HCT116 (cell line): ENCODE measurements around the gene CTNNB1. TPM values are rescaled to one million over a fixed set of nuclear protein-coding genes. Genes with fewer than 3 reads are reported as not detected.

ENCODE experiments used
- ATAC-seq: fragments of 200-7000 bp; cut with Tn5 transposase; 2 replicates; pipeline ENCODE4 v1.9.1; 2020; ENCODE audit warnings: mild to moderate bottlenecking, moderate library complexity
- BruUV-seq: library from RNA; stranded (reverse); fragments of 400-500 nt; replicated peaks from 2 replicates; lab custom pipeline; 2021; lab: Mats Ljungman, UMichigan
- CTCF ChIA-PET: fragments of 300-600 bp; sonication (Branson Sonifier 250); formaldehyde crosslinking; loops from one replicate; lab custom pipeline; 2021; ENCODE audit warnings: antibody characterized with exemption; lab: Charles Lee
- POLR2A ChIA-PET: fragments of 300-600, 350-600 bp; sonication (Branson Sonifier 250); formaldehyde crosslinking; loops from one replicate; lab custom pipeline; 2021; ENCODE audit warnings: antibody characterized with exemption; lab: Charles Lee
- RAD21 ChIA-PET, 2 experiments: fragments of 300-600 bp; sonication (Branson Sonifier 250); formaldehyde crosslinking; loops; one replicate each; lab custom pipeline; 2023; ENCODE audit warnings: low total read pairs in 2 of 2; ENCODE audit not compliant: uncharacterized antibody in 2 of 2, unreplicated experiment in 2 of 2, low non-redundant PET in 1 of 2; lab: Charles Lee
- DNase-seq: peaks from one replicate; pipeline ENCODE4 v3.0.0-alpha.2; 2010; ENCODE audit warnings: low read depth, low spot score
- H2AFZ ChIP-seq: fragments of 200-600 bp; shearing (Covaris generic), sonication (generic); 2 replicates; pipeline ENCODE4 v1.6.1; 2017; ENCODE audit warnings: low read depth, mixed run types, mixed read lengths, antibody characterized with exemption, low read length; ENCODE audit not compliant: poor library complexity, severe bottlenecking
- H3K27ac ChIP-seq: 2 replicates; pipeline ENCODE4 v1.5.1; 2012; ENCODE audit warnings: low read depth, low read length
- H3K27me3 ChIP-seq: fragments of 200-600 bp; sonication (generic); 2 replicates; pipeline ENCODE4 v1.6.1; 2016; ENCODE audit warnings: mixed run types, low read length, mixed read lengths; ENCODE audit not compliant: insufficient read depth
- H3K36me3 ChIP-seq, 2 experiments: fragments of 200-500 bp in 1 of 2; fragments of 200-600 bp in 1 of 2; sonication (Bioruptor generic) in 1 of 2; sonication (generic) in 1 of 2; 2 replicates each; pipeline versions ENCODE4 v1.5.1 to v1.6.1; 2014 to 2016; ENCODE audit warnings: low read length in 2 of 2, inconsistent platforms in 1 of 2, mixed read lengths in 1 of 2, mixed run types in 1 of 2; ENCODE audit not compliant: insufficient read depth in 2 of 2, control insufficient read depth in 1 of 2
- H3K4me1 ChIP-seq, 2 experiments: fragments of 200-600 bp in 1 of 2; sonication (generic) in 1 of 2; 2 replicates each; pipeline versions ENCODE4 v1.5.1 to v1.6.1; 2012 to 2017; ENCODE audit warnings: low read length in 2 of 2, inconsistent platforms in 1 of 2, mild to moderate bottlenecking in 1 of 2, mixed read lengths in 1 of 2, mixed run types in 1 of 2, moderate library complexity in 1 of 2; ENCODE audit not compliant: insufficient read depth in 2 of 2, control insufficient read depth in 1 of 2
- H3K4me2 ChIP-seq: fragments of 200-600 bp; sonication (generic); 2 replicates; pipeline ENCODE4 v1.6.1; 2017; ENCODE audit warnings: mixed run types, low read length, mixed read lengths
- H3K4me3 ChIP-seq, 2 experiments: fragments of 200-600 bp in 1 of 2; sonication (generic) in 1 of 2; replicated peaks in 1 of 2; 2 replicates each; pipeline ENCODE4 v1.5.1; 2011 to 2016; ENCODE audit warnings: low read length in 2 of 2, control low read depth in 1 of 2, low read depth in 1 of 2, mild to moderate bottlenecking in 1 of 2, mixed read lengths in 1 of 2, mixed run types in 1 of 2
- H3K79me2 ChIP-seq: fragments of 200-600 bp; sonication (generic); 2 replicates; pipeline ENCODE4 v1.6.1; 2017; ENCODE audit warnings: mild to moderate bottlenecking, mixed run types, low read length, moderate library complexity, mixed read lengths; ENCODE audit not compliant: insufficient read depth
- H3K9ac ChIP-seq: fragments of 200-600 bp; sonication (generic); 2 replicates; pipeline ENCODE4 v1.6.1; 2016; ENCODE audit warnings: low read length, mixed read lengths
- H3K9me2 ChIP-seq: fragments of 200-600 bp; sonication (generic), shearing (Covaris generic); 2 replicates; pipeline ENCODE4 v1.6.1; 2017; ENCODE audit warnings: mixed run types, mild to moderate bottlenecking, moderate library complexity; ENCODE audit not compliant: insufficient read depth
- H3K9me3 ChIP-seq, 2 experiments: fragments of 200-500 bp in 1 of 2; fragments of 200-600 bp in 1 of 2; sonication (Bioruptor generic) in 1 of 2; sonication (generic) in 1 of 2; 2 replicates each; pipeline ENCODE4 v1.6.1; 2014 to 2017; ENCODE audit warnings: low read length in 2 of 2, mixed read lengths in 2 of 2, inconsistent platforms in 1 of 2, low read depth in 1 of 2, mild to moderate bottlenecking in 1 of 2, mixed run types in 1 of 2, moderate library complexity in 1 of 2; ENCODE audit not compliant: control insufficient read depth in 1 of 2, insufficient read depth in 1 of 2
- H4K20me1 ChIP-seq: fragments of 200-600 bp; sonication (generic), shearing (Covaris generic); 2 replicates; pipeline ENCODE4 v1.6.1; 2017; ENCODE audit warnings: mixed run types, mild to moderate bottlenecking, moderate library complexity; ENCODE audit not compliant: insufficient read depth
- CBX3 ChIP-seq: IDR thresholded peaks from 2 replicates; pipeline ENCODE4 v1.6.1; 2012; ENCODE audit warnings: low read depth
- CEBPB ChIP-seq: IDR thresholded peaks from 2 replicates; pipeline ENCODE4 v1.6.1; 2012; ENCODE audit warnings: low read depth
- EGR1 ChIP-seq: IDR thresholded peaks from 2 replicates; pipeline ENCODE4 v1.6.1; 2012; ENCODE audit warnings: low read depth
- EZH2 ChIP-seq: fragments of 200-600 bp; sonication (generic); IDR thresholded peaks from 2 replicates; pipeline ENCODE4 v1.6.1; 2017; ENCODE audit warnings: antibody characterized with exemption, mixed run types
- EZH2phosphoT487 ChIP-seq: fragments of 200-600 bp; IDR thresholded peaks from 2 replicates; pipeline ENCODE4 v1.6.1; 2018; ENCODE audit warnings: antibody characterized with exemption, borderline replicate concordance
- FOSL1 ChIP-seq: IDR thresholded peaks from 2 replicates; pipeline ENCODE4 v1.6.1; 2012; ENCODE audit warnings: low read depth
- JUND ChIP-seq: IDR thresholded peaks from 2 replicates; pipeline ENCODE4 v1.6.1; 2012
- MAX ChIP-seq: IDR thresholded peaks from 2 replicates; pipeline ENCODE4 v1.6.1; 2012
- POLR2A ChIP-seq: IDR thresholded peaks from 2 replicates; pipeline ENCODE4 v1.7.0; 2011; ENCODE audit warnings: borderline replicate concordance; ENCODE audit not compliant: insufficient read depth, insufficient read length; ENCODE audit errors: extremely low read depth
- RAD21 ChIP-seq: IDR thresholded peaks from 2 replicates; pipeline ENCODE4 v1.6.1; 2012; ENCODE audit warnings: low read depth, mild to moderate bottlenecking
- REST ChIP-seq: IDR thresholded peaks from 2 replicates; pipeline ENCODE4 v1.6.1; 2012; ENCODE audit warnings: low read depth
- SIN3A ChIP-seq: IDR thresholded peaks from 2 replicates; pipeline ENCODE4 v1.6.1; 2012; ENCODE audit warnings: low read depth
- SP1 ChIP-seq: IDR thresholded peaks from 2 replicates; pipeline ENCODE4 v1.6.1; 2012; ENCODE audit warnings: low read depth
- SRF ChIP-seq: IDR thresholded peaks from 2 replicates; pipeline ENCODE4 v1.6.1; 2012; ENCODE audit warnings: low read depth
- TCF7L2 ChIP-seq: IDR thresholded peaks from 2 replicates; pipeline ENCODE4 v1.7.0; 2011; ENCODE audit warnings: borderline replicate concordance, inconsistent platforms; ENCODE audit not compliant: insufficient read depth, insufficient read length; ENCODE audit errors: extremely low read depth
- YY1 ChIP-seq: IDR thresholded peaks from 2 replicates; pipeline ENCODE4 v1.6.1; 2011; ENCODE audit warnings: low read length, low read depth, moderate library complexity, mild to moderate bottlenecking; ENCODE audit not compliant: insufficient replicate concordance; ENCODE audit errors: extremely low read depth
- ZBTB33 ChIP-seq: IDR thresholded peaks from 2 replicates; pipeline ENCODE4 v1.6.1; 2011; ENCODE audit warnings: mild to moderate bottlenecking, low read length, moderate library complexity; ENCODE audit not compliant: insufficient replicate concordance; ENCODE audit errors: extremely low read depth
- ZNF274 ChIP-seq: fragments of 200-500 bp; sonication (Bioruptor generic); IDR thresholded peaks from 2 replicates; pipeline ENCODE4 v1.6.1; 2014; ENCODE audit warnings: mild to moderate bottlenecking, low read depth, low read length, inconsistent platforms
- intact Hi-C: fragments of 100-400 bp; cut with micrococcal nuclease; formaldehyde crosslinking; loops from 2 replicates; pipeline ENCODE4 v1.10.0; 2022
- total RNA-seq: library from RNA; stranded (reverse); gene quantifications from one replicate; pipeline ENCODE4 v1.2.1, GENCODE V29; 2021; ENCODE audit not compliant: unreplicated experiment

Gene CTNNB1
- total RNA-seq, 1 experiment from 2014 or later: 265 TPM

- BruUV-seq: no TSS peak
- Histone ChIP-seq H3K79me2 (peaks cover 99% of the 10 kb centered on the region), H3K9me3 (no peaks in the 10 kb centered on the region), H3K4me2 (no peak overlapping the region), H3K4me3 (no peak overlapping the region), H4K20me1 (peaks cover 40% of the 10 kb centered on the region), H3K36me3 (peaks cover 0 to 5% of the 10 kb centered on the region in 2 experiments; a peak in 2 of 4 replicates), H3K9ac (no peak overlapping the region), H3K27ac (no peak overlapping the region), H3K4me1 (no peaks in the 10 kb centered on the region), H3K27me3 (no peaks in the 10 kb centered on the region), H2AFZ (no peak overlapping the region), H3K9me2 (no peaks in the 10 kb centered on the region)
- CTCF ChIA-PET: interaction anchor here (0.6 kb wide), 1 partner anchor 20 kb away, joined by 5 read pairs; the partner anchor contains the start of gene CTNNB1
- ATAC-seq: no peak
- no peak for DNase-seq
- POLR2A ChIA-PET: interaction anchor here (0.9 kb wide), 1 partner anchor 20 kb away, joined by 3 read pairs; the partner anchor contains the start of gene CTNNB1
- intact Hi-C loops: no loop called here
- RAD21 ChIA-PET: no interaction called here
- TF ChIP-seq RAD21 (no peak), TCF7L2 (no peak), CBX3 (no peak), ZBTB33 (no peak), SIN3A (no peak), MAX (no peak), CEBPB (no peak), EZH2 (no peak), JUND (no peak), SRF (no peak), ZNF274 (no peak), EGR1 (no peak), SP1 (no peak), EZH2phosphoT487 (no peak), FOSL1 (no peak), REST (no peak), YY1 (no peak), POLR2A (no peak)
These were observed 20.1 kb downstream of the CTNNB1 start for GRCh38 chr3:41219424-41219823.
